ENCODE data around the gene NOD2.

NOD2 gene

GRCh38 chr16:50671644-50672260 is 21.7 kb upstream of the NOD2 start:
- no peak overlapping the region for H3K27ac ChIP-seq
- TF ChIP-seq, protein P1, sequence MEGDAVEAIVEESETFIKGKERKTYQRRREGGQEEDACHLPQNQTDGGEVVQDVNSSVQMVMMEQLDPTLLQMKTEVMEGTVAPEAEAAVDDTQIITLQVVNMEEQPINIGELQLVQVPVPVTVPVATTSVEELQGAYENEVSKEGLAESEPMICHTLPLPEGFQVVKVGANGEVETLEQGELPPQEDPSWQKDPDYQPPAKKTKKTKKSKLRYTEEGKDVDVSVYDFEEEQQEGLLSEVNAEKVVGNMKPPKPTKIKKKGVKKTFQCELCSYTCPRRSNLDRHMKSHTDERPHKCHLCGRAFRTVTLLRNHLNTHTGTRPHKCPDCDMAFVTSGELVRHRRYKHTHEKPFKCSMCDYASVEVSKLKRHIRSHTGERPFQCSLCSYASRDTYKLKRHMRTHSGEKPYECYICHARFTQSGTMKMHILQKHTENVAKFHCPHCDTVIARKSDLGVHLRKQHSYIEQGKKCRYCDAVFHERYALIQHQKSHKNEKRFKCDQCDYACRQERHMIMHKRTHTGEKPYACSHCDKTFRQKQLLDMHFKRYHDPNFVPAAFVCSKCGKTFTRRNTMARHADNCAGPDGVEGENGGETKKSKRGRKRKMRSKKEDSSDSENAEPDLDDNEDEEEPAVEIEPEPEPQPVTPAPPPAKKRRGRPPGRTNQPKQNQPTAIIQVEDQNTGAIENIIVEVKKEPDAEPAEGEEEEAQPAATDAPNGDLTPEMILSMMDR (conservative IDR thresholded peaks at IDR 0.05) = peak; percentile 73
- no peak for TF ChIP-seq ZFX (IDR thresholded peaks at IDR 0.05)

DNA sequence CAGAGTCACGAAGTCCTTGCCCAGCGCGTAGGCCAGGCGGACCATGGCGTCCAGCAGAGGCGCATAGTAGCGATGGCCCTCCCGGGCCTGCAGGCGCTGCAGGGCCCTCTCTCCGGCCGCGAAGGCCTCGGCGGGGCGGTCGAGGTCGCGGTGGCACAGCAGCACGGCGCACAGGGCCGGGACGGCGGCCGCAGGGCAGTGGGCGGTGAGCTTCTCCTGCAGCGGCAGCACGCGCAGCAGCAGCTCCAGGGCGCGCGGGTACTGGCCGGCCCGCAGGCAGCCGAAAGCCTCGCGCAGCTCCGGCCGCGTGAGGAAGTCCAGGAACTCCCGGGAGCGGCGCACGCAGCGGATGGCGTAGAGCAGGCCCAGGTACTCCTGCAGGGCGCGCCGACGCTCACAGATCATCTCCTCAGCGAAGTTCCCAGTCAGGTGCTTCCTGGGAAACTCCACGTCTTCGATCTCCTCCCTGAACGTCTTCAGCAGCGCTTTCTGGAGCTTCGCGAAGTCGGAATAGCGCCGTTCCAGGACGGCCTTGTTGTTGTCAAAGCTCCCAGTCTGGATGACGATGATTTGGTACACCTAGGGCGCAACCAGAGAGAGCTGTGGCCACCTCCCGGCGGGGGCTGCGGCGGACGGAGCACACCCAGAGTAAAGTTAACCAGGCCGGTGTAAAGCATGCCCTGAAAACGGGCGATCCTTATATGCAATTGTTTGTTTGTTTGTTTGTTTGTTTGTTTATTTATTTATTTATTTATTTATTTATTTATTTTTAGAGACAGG is 19.7 kb upstream of the NOD2 start:
- TF ChIP-seq, protein P1 (conservative IDR thresholded peaks at IDR 0.05) = no peak
- TF ChIP-seq ZFX (IDR thresholded peaks at IDR 0.05) = no peak
- H3K27ac ChIP-seq = no peak overlapping the region

- TF ChIP-seq, protein P1 (conservative IDR thresholded peaks at IDR 0.05) = no peak
- TF ChIP-seq ZFX (IDR thresholded peaks at IDR 0.05) = no peak
- no peak overlapping the region for H3K27ac ChIP-seq
These were observed 18.6 kb upstream of the NOD2 start for GRCh38 chr16:50674831-50675230.

DNA sequence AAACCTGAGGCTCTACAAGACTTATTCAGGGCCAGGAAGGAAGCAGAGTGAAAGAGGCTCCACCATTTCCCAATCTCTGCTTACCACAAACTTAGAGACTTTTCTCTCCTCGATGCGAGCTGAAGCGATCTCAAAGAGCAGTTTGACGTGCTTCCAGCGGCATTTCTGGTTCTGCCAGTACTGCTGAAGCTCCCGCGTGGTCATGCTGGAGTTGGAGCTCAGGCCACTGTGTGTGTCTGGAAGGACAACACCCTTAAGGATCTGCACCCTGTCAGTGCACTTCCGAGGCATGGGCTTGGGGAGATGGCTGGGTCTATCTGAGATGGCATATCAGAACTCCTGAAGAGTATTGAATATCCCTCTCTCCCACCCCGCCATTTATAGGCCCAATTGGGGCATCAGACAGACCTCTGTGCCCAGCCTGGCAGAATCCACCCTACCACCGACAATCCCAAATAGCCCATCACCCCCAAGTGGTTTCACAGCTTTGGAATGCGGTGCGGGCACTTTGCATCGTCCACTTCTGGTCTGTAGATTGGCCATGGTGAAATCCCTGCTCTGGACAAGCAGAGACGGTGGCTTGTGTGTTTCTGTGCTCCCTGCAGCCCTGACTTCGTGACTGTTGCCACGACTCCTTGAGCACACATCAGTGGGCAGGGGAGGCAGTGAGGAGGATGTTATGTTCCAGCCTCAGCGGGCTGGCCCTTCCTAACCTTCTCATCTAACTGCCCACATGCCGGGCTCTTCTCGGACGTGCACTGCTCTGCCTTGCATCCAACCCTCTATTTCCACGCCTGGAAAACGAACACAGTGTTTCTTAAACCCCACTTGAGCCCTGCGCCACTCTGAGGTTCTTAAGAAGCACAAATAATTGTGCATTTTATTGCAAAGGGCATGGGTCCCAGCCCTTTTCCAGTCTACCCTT is 17.5 kb upstream of the NOD2 start:
- H3K27ac ChIP-seq = no peak overlapping the region
- TF ChIP-seq, protein P1 (conservative IDR thresholded peaks at IDR 0.05) = no peak
- TF ChIP-seq ZFX (IDR thresholded peaks at IDR 0.05) = no peak

DNA sequence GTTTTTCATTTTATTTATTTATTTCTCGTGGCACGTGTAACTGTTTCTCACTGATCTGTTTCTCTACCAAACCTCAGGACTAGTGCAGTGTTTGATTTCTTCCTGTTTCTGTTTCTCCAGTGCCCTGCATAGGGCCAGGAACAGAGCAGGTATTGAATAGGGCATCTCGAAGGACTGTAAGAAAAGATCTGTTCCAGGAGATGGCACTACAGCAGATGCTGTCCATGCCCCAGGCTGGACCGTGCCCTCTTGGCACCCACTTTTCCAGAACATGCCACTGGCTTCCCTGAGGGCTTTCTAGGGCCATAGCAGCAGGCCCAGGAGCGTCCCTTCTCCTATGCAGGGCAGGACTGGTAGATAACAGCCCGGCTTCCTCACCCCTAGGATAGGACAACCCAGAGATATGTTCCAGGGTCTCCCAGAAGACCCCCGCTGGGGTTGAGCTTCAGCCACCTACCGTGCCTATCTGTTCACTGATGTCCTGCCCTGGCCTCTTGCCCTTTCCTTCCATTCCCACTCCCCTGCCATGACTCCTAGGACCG is 16.7 kb upstream of the NOD2 start:
- H3K27ac ChIP-seq = no peak overlapping the region

GRCh38 chr16:50677351-50677750 is 16.1 kb upstream of the NOD2 start:
- TF ChIP-seq, protein P1 (conservative IDR thresholded peaks at IDR 0.05) = peak; percentile 57
- no peak for TF ChIP-seq ZFX (IDR thresholded peaks at IDR 0.05)
- H3K27ac ChIP-seq = no peak overlapping the region

More for the DNA sequence above, 16.7 kb upstream of the NOD2 start:
- no peak for TF ChIP-seq ZFX (IDR thresholded peaks at IDR 0.05)
- TF ChIP-seq, protein P1 (conservative IDR thresholded peaks at IDR 0.05) = no peak

All from C4-2B (cell line).